A673 (cell line): ENCODE measurements around the gene MGAT4A.

Source experiments
- CTCF ChIP-seq: fragments of 300-800, 200-600 bp; sonication (generic); conservative IDR thresholded peaks from 2 replicates; pipeline ENCODE4 v1.5.1; 2017; ENCODE audit warnings: low read depth, mild to moderate bottlenecking, antibody characterized with exemption, low read length, moderate library complexity, mixed read lengths
- EZH2 ChIP-seq: fragments of 200-600 bp; sonication (generic); IDR thresholded peaks from 2 replicates; pipeline ENCODE4 v1.6.1; 2017; ENCODE audit warnings: borderline replicate concordance, low read depth, mild to moderate bottlenecking, mixed read lengths, antibody characterized with exemption, low read length; ENCODE audit not compliant: poor library complexity, severe bottlenecking

- TF ChIP-seq CTCF (no peak), EZH2 (no peak)
Measured at GRCh38 chr2:98709535-98709934, 21.4 kb downstream of the MGAT4A start.
